Activated CD4-positive, alpha-beta T cell treated with anti-CD3 and anti-CD28 coated beads, Interleukin-2, amount 50 U/mL, for 1 hour (primary cell): ENCODE measurements around the gene JAZF1.

ENCODE experiments used
- DNase-seq: peaks from one replicate; pipeline ENCODE4 v3.0.0-alpha.2; 2020

Gene JAZF1

GRCh38 chr7:27955596-27955995 is 225.0 kb downstream of the JAZF1 start:
- DNase-seq, result no peak

- no peak for DNase-seq
Observed at GRCh38 chr7:27955011-27955410, 225.6 kb downstream of the JAZF1 start.

GRCh38 chr7:27953777-27954176 is 226.8 kb downstream of the JAZF1 start:
- DNase-seq, result no peak

GRCh38 chr7:27953361-27953760 is 227.2 kb downstream of the JAZF1 start:
- DNase-seq, result no peak

- no peak for DNase-seq
Observed at GRCh38 chr7:27952456-27953285, 227.9 kb downstream of the JAZF1 start.

GRCh38 chr7:27950123-27950522 is 230.5 kb downstream of the JAZF1 start:
- DNase-seq, result no peak

- DNase-seq, result no peak
Observed at GRCh38 chr7:27948861-27949260, 231.7 kb downstream of the JAZF1 start.

GRCh38 chr7:27947586-27948278 is 232.9 kb downstream of the JAZF1 start:
- DNase-seq, result no peak

- DNase-seq, result no peak
Observed at GRCh38 chr7:27946351-27946750, 234.2 kb downstream of the JAZF1 start.

- DNase-seq, result no peak
Observed at GRCh38 chr7:27945058-27945795, 235.4 kb downstream of the JAZF1 start.

GRCh38 chr7:27944643-27945042 is 236.0 kb downstream of the JAZF1 start:
- no peak for DNase-seq

GRCh38 chr7:27943241-27943640 is 237.4 kb downstream of the JAZF1 start:
- DNase-seq, result no peak

- no peak for DNase-seq
Observed at GRCh38 chr7:27942711-27943110, 237.9 kb downstream of the JAZF1 start.

GRCh38 chr7:27941522-27941921 is 239.1 kb downstream of the JAZF1 start:
- DNase-seq, result no peak

- DNase-seq, result no peak
Observed at GRCh38 chr7:27940341-27940740, 240.3 kb downstream of the JAZF1 start.

GRCh38 chr7:27939893-27940292 is 240.7 kb downstream of the JAZF1 start:
- DNase-seq, result no peak

- no peak for DNase-seq
Observed at GRCh38 chr7:27936768-27937102, 243.9 kb downstream of the JAZF1 start.

- no peak for DNase-seq
Observed at GRCh38 chr7:27936047-27936767, 244.4 kb downstream of the JAZF1 start.

- DNase-seq, result no peak
Observed at GRCh38 chr7:27933671-27934565, 246.7 kb downstream of the JAZF1 start.

- DNase-seq, result no peak
Observed at GRCh38 chr7:27930910-27931476, 249.6 kb downstream of the JAZF1 start.

- DNase-seq, result no peak
Observed at GRCh38 chr7:27929127-27929526, 251.5 kb downstream of the JAZF1 start.

GRCh38 chr7:27928001-27928400 is 252.6 kb downstream of the JAZF1 start:
- no peak for DNase-seq
